Adrenal gland (tissue), 12 donors: Measurements from ENCODE around the gene EPC1. TPM values are rescaled to one million over a fixed set of nuclear protein-coding genes. Genes with fewer than 3 reads are reported as not detected.

Source experiments
- DNase-seq, 7 donors: peaks; one replicate each; pipeline ENCODE4 v3.0.0-alpha.2; 2019 to 2020
- H3K27ac ChIP-seq, 5 donors: fragments of 200-600 bp; sonication (generic) in 4 of 5; 1 replicate in 3 of 5; 2 replicates in 2 of 5; pipeline versions ENCODE4 v1.5.1 to v1.8.0; 2016 to 2020; ENCODE audit warnings: mild to moderate bottlenecking in 1 of 5
- H3K27me3 ChIP-seq: fragments of 200-600 bp; 2 replicates; pipeline ENCODE4 v1.8.0; 2021
- H3K36me3 ChIP-seq, 2 donors: fragments of 200-600 bp; replicated peaks in 1 of 2; 1 replicate in 1 of 2; 2 replicates in 1 of 2; pipeline versions ENCODE4 v1.5.1 to v1.8.0; 2018 to 2022
- H3K4me1 ChIP-seq, 2 donors: fragments of 200-600 bp; replicated peaks in 1 of 2; 1 replicate in 1 of 2; 2 replicates in 1 of 2; pipeline versions ENCODE4 v1.5.1 to v1.8.0; 2018 to 2021
- H3K4me3 ChIP-seq, 4 donors: fragments of 200-600 bp; sonication (generic) in 3 of 4; one replicate each; pipeline ENCODE4 v1.5.1; 2016 to 2018
- H3K9me3 ChIP-seq, 3 donors: fragments of 200-600 bp; sonication (generic) in 1 of 3; replicated peaks in 1 of 3; 1 replicate in 2 of 3; 2 replicates in 1 of 3; pipeline versions ENCODE4 v1.5.1 to v1.8.0; 2016 to 2021
- POLR2A ChIP-seq, 2 donors: fragments of 450-650 bp; IDR thresholded peaks; one replicate each; pipeline ENCODE4 v1.6.1; 2017; ENCODE audit warnings: antibody characterized with exemption in 2 of 2, mild to moderate bottlenecking in 2 of 2, moderate library complexity in 1 of 2
- WGBS, 4 donors: extraction: QIAGEN DNeasy Blood & Tissue Kit in 2 of 4; methylation state at CpG; one replicate each; pipeline versions ENCODE4 v1.1.5 to v1.1.7; 2013 to 2017; 5-methylcytosine and 5-hydroxymethylcytosine counted together
- intact Hi-C, 2 donors: fragments of 100-400 bp; cut with DNase I; formaldehyde crosslinking; loops; one replicate each; pipeline versions ENCODE4 v1.14.1 to v1.15.0; 2022 to 2023
- polyA plus RNA-seq, 3 donors: library from polyadenylated mRNA; stranded (reverse); fragments of 200-250 nt in 2 of 3; fragments of 350-450 nt in 1 of 3; fragmentation: Illumina TruSeq in 1 of 3; extraction: RNeasy Lipid Tissue Mini Kit (QIAGEN cat#74804) in 1 of 3; gene quantifications; one replicate each; pipeline ENCODE4 v1.2.3, GENCODE V29; 2013 to 2014
- total RNA-seq, 9 donors: library from RNA; depleted of rRNA in 4 of 9; stranded (reverse); fragments of >200 nt in 4 of 9; fragments of 120-200 nt in 1 of 9; fragmentation: NEBNext Ultra II Directional in 1 of 9; extraction: Animal tissue kit (Norgen Biotek cat#: 25700) in 1 of 9; gene quantifications; one replicate each; pipeline versions ENCODE4 v1.1.0 to v1.2.4, GENCODE V29; 2013 to 2023
- TF ChIP-seq, protein P1 (sequence below), 6 experiments: fragments of 450-650 bp in 4 of 6; fragments of 200-600 bp in 2 of 6; sonication (generic) in 1 of 6; IDR thresholded peaks; 1 replicate in 5 of 6; 2 replicates in 1 of 6; pipeline versions ENCODE4 v1.5.1 to v1.8.0; 2016 to 2021; ENCODE audit warnings: antibody characterized with exemption in 6 of 6, mild to moderate bottlenecking in 2 of 6, moderate library complexity in 1 of 6
- donor health status: healthy with polysubstance abuse.
- donor health status: Bipolar disorder and iron deficiency.
- donor health status: DM: yes; HTN: yes; CAD: no.
- donor health status: DM: no; HTN: no; CAD: no.
- donor health status: DM: no; HTN: no; CAD: no.
- donor health status: DM: yes; HTN: yes; CAD: no.

EPC1 gene
- total and polyA plus RNA-seq, 12 donors = 10.9 to 43.6 (median 24.4) TPM

GRCh38 chr10:32241946-32242345 lies 105.0 kb downstream of the EPC1 start:
- Histone ChIP-seq H3K27me3 (no peaks in the 10 kb centered on the region), H3K9me3 (peaks cover 0 to 6% (median 0%) of the 10 kb centered on the region in 3 donors), H3K4me1 (no peaks in the 10 kb centered on the region), H3K4me3 (no peak overlapping the region), H3K27ac (no peak overlapping the region), H3K36me3 (no peaks in the 10 kb centered on the region)
- intact Hi-C loops = no loop called here
- no peak for DNase-seq
- TF ChIP-seq POLR2A (IDR thresholded peaks at IDR 0.05) = no peak
- TF ChIP-seq, protein P1, sequence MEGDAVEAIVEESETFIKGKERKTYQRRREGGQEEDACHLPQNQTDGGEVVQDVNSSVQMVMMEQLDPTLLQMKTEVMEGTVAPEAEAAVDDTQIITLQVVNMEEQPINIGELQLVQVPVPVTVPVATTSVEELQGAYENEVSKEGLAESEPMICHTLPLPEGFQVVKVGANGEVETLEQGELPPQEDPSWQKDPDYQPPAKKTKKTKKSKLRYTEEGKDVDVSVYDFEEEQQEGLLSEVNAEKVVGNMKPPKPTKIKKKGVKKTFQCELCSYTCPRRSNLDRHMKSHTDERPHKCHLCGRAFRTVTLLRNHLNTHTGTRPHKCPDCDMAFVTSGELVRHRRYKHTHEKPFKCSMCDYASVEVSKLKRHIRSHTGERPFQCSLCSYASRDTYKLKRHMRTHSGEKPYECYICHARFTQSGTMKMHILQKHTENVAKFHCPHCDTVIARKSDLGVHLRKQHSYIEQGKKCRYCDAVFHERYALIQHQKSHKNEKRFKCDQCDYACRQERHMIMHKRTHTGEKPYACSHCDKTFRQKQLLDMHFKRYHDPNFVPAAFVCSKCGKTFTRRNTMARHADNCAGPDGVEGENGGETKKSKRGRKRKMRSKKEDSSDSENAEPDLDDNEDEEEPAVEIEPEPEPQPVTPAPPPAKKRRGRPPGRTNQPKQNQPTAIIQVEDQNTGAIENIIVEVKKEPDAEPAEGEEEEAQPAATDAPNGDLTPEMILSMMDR (IDR thresholded peaks at IDR 0.05) = no peak

DNA sequence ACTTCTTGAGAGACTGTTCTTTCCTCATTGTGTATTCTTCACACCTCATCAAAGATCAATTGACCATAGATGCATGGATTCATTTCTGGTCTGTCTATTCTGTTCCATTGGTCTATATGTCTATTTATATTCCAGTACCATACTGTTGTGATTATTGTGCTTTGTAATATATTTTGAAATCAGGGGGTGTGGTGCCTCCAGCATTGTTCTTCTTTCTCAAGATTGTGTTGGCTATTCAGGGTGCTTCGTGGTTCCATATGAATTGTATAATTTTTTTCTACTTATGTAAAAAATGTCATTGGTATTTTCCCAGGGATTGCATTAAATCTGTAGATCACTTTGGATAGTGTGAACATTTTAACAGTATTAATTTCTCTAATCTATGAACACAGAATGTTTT lies 106.5 kb downstream of the EPC1 start:
- no peak overlapping the region for H3K4me3 ChIP-seq
- no peak for DNase-seq
- intact Hi-C loops = no loop called here
- TF ChIP-seq, protein P1 (IDR thresholded peaks at IDR 0.05) = no peak
- TF ChIP-seq POLR2A (IDR thresholded peaks at IDR 0.05) = no peak
- H3K27ac ChIP-seq = no peak overlapping the region
- H3K4me1 ChIP-seq = no peaks in the 10 kb centered on the region
- no peaks in the 10 kb centered on the region for H3K36me3 ChIP-seq
- 71 to 79% (median 76%) methylated on average over 1 of the region's 1 CpG for whole genome bisulfite sequencing, 4 donors
- peaks cover 0 to 6% (median 0%) of the 10 kb centered on the region in 3 donors for H3K9me3 ChIP-seq
- no peaks in the 10 kb centered on the region for H3K27me3 ChIP-seq

GRCh38 chr10:32239769-32240168 lies 107.2 kb downstream of the EPC1 start:
- no peak overlapping the region for H3K27ac ChIP-seq
- no peaks in the 10 kb centered on the region for H3K4me1 ChIP-seq
- no peak overlapping the region for H3K4me3 ChIP-seq
- H3K9me3 ChIP-seq = peaks cover 0 to 6% (median 0%) of the 10 kb centered on the region in 3 donors
- intact Hi-C loops = no loop called here
- no peaks in the 10 kb centered on the region for H3K36me3 ChIP-seq
- TF ChIP-seq, protein P1 (IDR thresholded peaks at IDR 0.05) = no peak
- no peak for TF ChIP-seq POLR2A (IDR thresholded peaks at IDR 0.05)
- H3K27me3 ChIP-seq = no peaks in the 10 kb centered on the region
- no peak for DNase-seq

DNA sequence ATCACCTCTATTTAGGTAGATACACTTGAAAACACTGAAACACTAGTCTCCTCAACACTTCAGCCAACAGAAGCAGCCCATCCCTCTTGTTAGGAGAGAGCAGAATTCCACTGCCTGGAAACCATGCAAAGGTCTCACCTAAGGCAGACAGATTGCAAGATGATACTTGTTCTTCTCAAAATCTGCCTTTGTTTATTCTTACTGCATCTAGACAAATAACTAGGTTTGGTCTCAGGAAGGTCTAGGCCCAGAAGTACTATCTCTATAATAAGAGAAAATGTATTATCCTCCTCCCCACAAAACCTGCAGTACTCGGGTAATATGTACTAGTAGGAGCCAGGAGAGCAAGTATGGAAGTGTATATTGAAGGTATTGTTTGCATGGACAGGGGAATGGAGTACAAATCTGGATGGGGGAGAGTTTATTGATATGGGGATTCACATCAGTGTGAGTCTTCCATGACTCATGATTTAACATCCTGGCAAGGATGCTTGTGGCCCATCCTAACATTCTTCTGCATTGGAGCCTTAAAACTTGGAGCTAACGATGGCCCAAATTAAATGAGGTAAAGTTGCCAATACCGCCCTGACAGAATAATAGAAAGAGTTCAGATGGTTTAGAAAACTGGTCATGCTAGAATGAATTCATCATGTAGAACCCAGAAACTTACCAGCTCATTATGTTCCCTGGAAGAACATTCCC lies 109.2 kb downstream of the EPC1 start:
- Histone ChIP-seq H3K36me3 (no peaks in the 10 kb centered on the region), H3K27me3 (no peaks in the 10 kb centered on the region), H3K27ac (no peak overlapping the region), H3K9me3 (peaks cover 0 to 6% (median 0%) of the 10 kb centered on the region in 3 donors), H3K4me1 (no peaks in the 10 kb centered on the region), H3K4me3 (no peak overlapping the region)
- WGBS, 4 donors = 91 to 97% (median 92%) methylated on average over 3 of the region's 3 CpGs
- intact Hi-C loops = no loop called here
- no peak for TF ChIP-seq POLR2A (IDR thresholded peaks at IDR 0.05)
- TF ChIP-seq, protein P1 (IDR thresholded peaks at IDR 0.05) = no peak
- DNase-seq = no peak
